H1 (cell line): ENCODE measurements around the gene SYNDIG1. TPM values are rescaled to one million over a fixed set of nuclear protein-coding genes. Genes with fewer than 3 reads are reported as not detected.

Experiments
- CTCF ChIA-PET: fragments of 300-600 bp; sonication (Branson Sonifier 250); formaldehyde crosslinking; loops from one replicate; lab custom pipeline; 2021; ENCODE audit not compliant: partially characterized antibody; lab: Charles Lee
- POLR2A ChIA-PET: fragments of 300-600 bp; sonication (Branson Sonifier 250); formaldehyde crosslinking; loops from one replicate; lab custom pipeline; 2021; ENCODE audit warnings: inconsistent platforms; ENCODE audit not compliant: partially characterized antibody; lab: Charles Lee
- DNase-seq, 2 experiments: peaks; one replicate each; pipeline versions ENCODE4 v3.0.0 to v3.0.0-alpha.2; 2010 to 2022; ENCODE audit warnings: low spot score in 2 of 2, low read depth in 1 of 2, mixed read lengths in 1 of 2
- FAIRE-seq: peaks from 2 replicates; lab custom pipeline; 2011; peaks lifted over from hg19 to GRCh38; lab: Jason Lieb, UNC
- H2AFZ ChIP-seq: 2 replicates; pipeline ENCODE4 v1.8.1; 2012; ENCODE audit warnings: low read length, inconsistent platforms
- H2AK5ac ChIP-seq: 2 replicates; pipeline ENCODE4 v1.6.1; 2013; ENCODE audit warnings: low read depth, low read length
- H2BK120ac ChIP-seq: replicated peaks from 2 replicates; pipeline ENCODE3; 2013; ENCODE audit warnings: low read depth, low read length, inconsistent platforms
- H2BK12ac ChIP-seq: 2 replicates; pipeline ENCODE4 v1.6.1; 2013; ENCODE audit warnings: low read depth, low read length
- H2BK15ac ChIP-seq: 2 replicates; pipeline ENCODE4 v1.6.1; 2013; ENCODE audit warnings: low read length
- H2BK20ac ChIP-seq: 2 replicates; pipeline ENCODE4 v1.6.1; 2013; ENCODE audit warnings: low read length
- H2BK5ac ChIP-seq: 2 replicates; pipeline ENCODE4 v1.6.1; 2013; ENCODE audit warnings: low read depth, low read length
- H3K14ac ChIP-seq: 2 replicates; pipeline ENCODE4 v1.6.1; 2013; ENCODE audit warnings: inconsistent platforms; ENCODE audit not compliant: insufficient read length
- H3K18ac ChIP-seq: 2 replicates; pipeline ENCODE4 v1.6.1; 2013; ENCODE audit warnings: low read length; ENCODE audit errors: extremely low read depth
- H3K23ac ChIP-seq: 2 replicates; pipeline ENCODE4 v1.6.1; 2013; ENCODE audit warnings: inconsistent platforms; ENCODE audit not compliant: insufficient read length
- H3K23me2 ChIP-seq: 2 replicates; pipeline ENCODE4 v1.6.1; 2013; ENCODE audit warnings: low read depth, low read length
- H3K27ac ChIP-seq: 2 replicates; pipeline ENCODE4 v1.6.1; 2011; ENCODE audit warnings: low read depth, low read length, inconsistent platforms
- H3K27me3 ChIP-seq, 4 experiments: replicated peaks in 1 of 4; 1 replicate in 1 of 4; 2 replicates in 3 of 4; pipeline versions ENCODE4 v1.6.1 to v1.8.1; 2011 to 2013; ENCODE audit warnings: low read length in 3 of 4, mild to moderate bottlenecking in 3 of 4, inconsistent platforms in 2 of 4, mixed read lengths in 2 of 4, moderate library complexity in 1 of 4; ENCODE audit not compliant: control insufficient read depth in 3 of 4, insufficient read depth in 3 of 4; ENCODE audit errors: extremely low read depth in 1 of 4
- H3K36me3 ChIP-seq, 4 experiments: 2 replicates each; pipeline versions ENCODE4 v1.6.1 to v1.8.1; 2011 to 2013; ENCODE audit warnings: mild to moderate bottlenecking in 4 of 4, low read length in 3 of 4, moderate library complexity in 2 of 4, control low read depth in 1 of 4, inconsistent platforms in 1 of 4; ENCODE audit not compliant: insufficient read depth in 4 of 4, control insufficient read depth in 2 of 4
- H3K4ac ChIP-seq: replicated peaks from 2 replicates; pipeline ENCODE3; 2013; ENCODE audit warnings: low read length, low read depth, mixed read lengths, inconsistent platforms; ENCODE audit not compliant: insufficient read length
- H3K4me1 ChIP-seq, 4 experiments: replicated peaks in 1 of 4; 1 replicate in 1 of 4; 2 replicates in 3 of 4; pipeline versions ENCODE4 v1.6.1 to v1.8.1; 2011 to 2013; ENCODE audit warnings: low read length in 3 of 4, inconsistent platforms in 2 of 4, mixed read lengths in 1 of 4; ENCODE audit not compliant: insufficient read depth in 4 of 4, control insufficient read depth in 3 of 4
- H3K4me2 ChIP-seq, 2 experiments: 2 replicates each; pipeline versions ENCODE4 v1.6.1 to v1.8.1; 2011 to 2013; ENCODE audit warnings: low read depth in 2 of 2, low read length in 2 of 2, control low read depth in 1 of 2, inconsistent platforms in 1 of 2, mild to moderate bottlenecking in 1 of 2; ENCODE audit not compliant: insufficient read depth in 1 of 2
- H3K4me3 ChIP-seq, 4 experiments: fragments of 200-600, 300-600 bp in 1 of 4; sonication (generic), shearing (Covaris generic), sonication (Bioruptor Twin) in 1 of 4; 2 replicates each; pipeline versions ENCODE4 v1.5.1 to v1.8.1; 2011 to 2016; ENCODE audit warnings: low read length in 4 of 4, low read depth in 3 of 4, control low read depth in 2 of 4, inconsistent platforms in 2 of 4, mild to moderate bottlenecking in 2 of 4, mixed read lengths in 1 of 4, moderate library complexity in 1 of 4; ENCODE audit not compliant: insufficient read depth in 2 of 4; ENCODE audit errors: extremely low read depth in 1 of 4
- H3K56ac ChIP-seq: replicated peaks from 2 replicates; pipeline ENCODE3; 2013; ENCODE audit warnings: low read depth, mild to moderate bottlenecking, mixed read lengths, low read length, inconsistent platforms; ENCODE audit not compliant: insufficient read length
- H3K79me1 ChIP-seq: 2 replicates; pipeline ENCODE4 v1.6.1; 2013; ENCODE audit warnings: low read depth, low read length, control low read depth
- H3K79me2 ChIP-seq, 2 experiments: 2 replicates each; pipeline versions ENCODE4 v1.6.1 to v1.8.1; 2012 to 2013; ENCODE audit warnings: low read length in 2 of 2, mild to moderate bottlenecking in 2 of 2, inconsistent platforms in 1 of 2; ENCODE audit not compliant: insufficient read depth in 2 of 2, control insufficient read depth in 1 of 2
- H3K9ac ChIP-seq, 4 experiments: replicated peaks in 1 of 4; 1 replicate in 1 of 4; 2 replicates in 3 of 4; pipeline versions ENCODE4 v1.6.1 to v1.8.1; 2011 to 2013; ENCODE audit warnings: low read depth in 3 of 4, low read length in 3 of 4, control low read depth in 2 of 4, mild to moderate bottlenecking in 2 of 4, moderate library complexity in 2 of 4, inconsistent platforms in 1 of 4; ENCODE audit errors: extremely low read depth in 1 of 4
- H3K9me3 ChIP-seq, 2 experiments: 2 replicates each; pipeline versions ENCODE4 v1.6.1 to v1.8.1; 2012 to 2013; ENCODE audit warnings: mild to moderate bottlenecking in 2 of 2, moderate library complexity in 2 of 2, control low read depth in 1 of 2, inconsistent platforms in 1 of 2, low read depth in 1 of 2, low read length in 1 of 2, mixed read lengths in 1 of 2; ENCODE audit not compliant: insufficient read depth in 2 of 2
- H4K20me1 ChIP-seq, 2 experiments: replicated peaks in 1 of 2; 2 replicates each; pipeline versions ENCODE3 to v1.8.1; 2011 to 2013; ENCODE audit warnings: inconsistent platforms in 2 of 2, low read length in 2 of 2, mild to moderate bottlenecking in 1 of 2; ENCODE audit not compliant: insufficient read depth in 2 of 2, control insufficient read depth in 1 of 2
- H4K5ac ChIP-seq: 2 replicates; pipeline ENCODE4 v1.6.1; 2013; ENCODE audit warnings: low read length, low read depth, mixed read lengths, inconsistent platforms; ENCODE audit not compliant: insufficient read length
- H4K8ac ChIP-seq: 2 replicates; pipeline ENCODE4 v1.8.0; 2013; ENCODE audit warnings: mild to moderate bottlenecking, moderate library complexity, low read length, inconsistent platforms; ENCODE audit not compliant: insufficient read depth; ENCODE audit errors: extremely low read depth
- H4K91ac ChIP-seq: replicated peaks from 2 replicates; pipeline ENCODE3; 2013; ENCODE audit warnings: low read length, mixed read lengths, inconsistent platforms; ENCODE audit not compliant: insufficient read length
- RNF2 ChIP-seq: fragments of 200-900, 300-1000 bp; sonication (generic); IDR thresholded peaks from 2 replicates; pipeline ENCODE4 v1.7.1; 2016; ENCODE audit warnings: borderline replicate concordance, low read depth, mild to moderate bottlenecking, antibody characterized with exemption, low read length; ENCODE audit not compliant: poor library complexity, severe bottlenecking; ENCODE audit errors: missing control alignments
- TEAD4 ChIP-seq: IDR thresholded peaks from 2 replicates; pipeline ENCODE4 v1.6.1; 2012; ENCODE audit warnings: low read depth, low read length, inconsistent platforms, mixed read lengths
- whole genome bisulfite sequencing, 2 experiments: shearing (Covaris generic) in 1 of 2; methylation state at CpG; one replicate each; pipeline versions ENCODE4 v1.1.6 to v1.1.7; 2013 to 2015; ENCODE audit warnings: low lambda C conversion rate in 2 of 2, mixed read lengths in 2 of 2, inconsistent platforms in 1 of 2, low coverage in 1 of 2, missing lambda C conversion rate in 1 of 2; ENCODE audit not compliant: insufficient replicate concordance in 2 of 2, insufficient coverage in 1 of 2, insufficient read length in 1 of 2; ENCODE audit errors: extremely low coverage in 1 of 2, missing lambda C conversion rate in 1 of 2; 5-methylcytosine and 5-hydroxymethylcytosine counted together
- polyA plus RNA-seq, 7 experiments: library from polyadenylated mRNA; depleted of rRNA in 3 of 7; stranded (reverse) in 5 of 7; unstranded in 2 of 7; fragments of >200 nt in 5 of 7; fragments of 200-250 nt in 2 of 7; gene quantifications; 1 replicate in 5 of 7; 2 replicates in 1 of 7; 4 replicates in 1 of 7; pipeline versions ENCODE4 v1.2.1 to v1.2.3, GENCODE V29; 2011 to 2013; ENCODE audit warnings: missing spikeins in 2 of 7, mixed read lengths in 2 of 7
- total RNA-seq: library from RNA; stranded (reverse); fragmentation: NEBNext Ultra II Directional; extraction: Animal tissue kit (Norgen Biotek cat#: 25700); gene quantifications from 2 replicates; pipeline ENCODE4 v1.2.1, GENCODE V29; 2021

SYNDIG1 gene
- total and polyA plus RNA-seq, 2 of the 8 experiments (the other 6 are each of a cell fraction or from before 2014, with no cell fraction given), result 6.5 to 7.8 TPM

DNA sequence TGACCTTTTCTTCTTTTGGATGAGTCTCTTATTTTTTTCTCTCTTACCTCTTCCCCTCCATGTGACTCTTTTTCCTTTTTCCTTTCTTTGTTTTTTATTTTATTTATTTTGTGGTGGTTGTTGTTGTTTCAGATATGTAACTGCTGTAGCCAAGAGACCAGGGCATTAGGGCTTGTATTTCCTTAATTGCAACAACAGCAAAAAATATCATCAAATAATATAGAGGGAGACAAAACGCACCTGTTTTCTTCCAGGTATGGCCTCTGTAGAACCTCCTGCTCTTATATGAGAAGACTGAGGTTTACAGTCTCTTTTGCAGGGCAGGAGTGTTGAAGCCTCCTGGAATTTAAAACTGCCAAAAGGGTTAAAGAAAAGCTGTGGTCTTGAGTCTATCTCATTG is 149.3 kb downstream of the SYNDIG1 start:
- DNase-seq (no peak), FAIRE-seq (no peak)
- Histone ChIP-seq H4K8ac (no peak overlapping the region), H3K79me2 (no peaks in the 10 kb centered on the region), H2BK20ac (no peak overlapping the region), H3K23ac (no peak overlapping the region), H3K14ac (no peak overlapping the region), H3K4me2 (no peak overlapping the region), H4K91ac (no peak overlapping the region), H2AFZ (no peak overlapping the region), H3K36me3 (no peaks in the 10 kb centered on the region), H3K23me2 (no peaks in the 10 kb centered on the region), H3K9me3 (no peaks in the 10 kb centered on the region), H2BK12ac (no peak overlapping the region), H3K4me1 (peaks cover 0 to 5% (median 1%) of the 10 kb centered on the region in 4 experiments; a peak in 3 of 7 replicates), H3K79me1 (no peaks in the 10 kb centered on the region), H2AK5ac (no peak overlapping the region), H3K4ac (no peak overlapping the region), H3K27me3 (no peaks in the 10 kb centered on the region), H3K4me3 (no peak overlapping the region), H4K20me1 (no peaks in the 10 kb centered on the region), H2BK15ac (no peak overlapping the region), H4K5ac (no peak overlapping the region), H2BK120ac (no peak overlapping the region), H3K56ac (no peak overlapping the region), H2BK5ac (no peak overlapping the region), H3K18ac (no peak overlapping the region), H3K27ac (no peak overlapping the region), H3K9ac (no peak overlapping the region)
- no peak for TF ChIP-seq RNF2
- no peak for TF ChIP-seq TEAD4
- ChIA-PET POLR2A (no interaction called here), CTCF (interaction anchor here (1.0 to 2.6 kb wide), 2 partner anchors 10 to 54 kb away, joined by 3 to 5 read pairs; no protein-coding TSS in a partner anchor)
- 81% methylated on average over 1 of the region's 1 CpG; no CpG with 5 or more reads in 1 of the 2 experiments for WGBS, 2 experiments
